ENCODE data around the gene EEF1G. TPM values are rescaled to one million over a fixed set of nuclear protein-coding genes. Genes with fewer than 3 reads are reported as not detected.

The EEF1G gene
- total RNA-seq, 4 donors from 2014 or later: 1,301 to 1,426 (median 1,363) TPM

- peak; percentile 74 for DNase-seq
- peak in 1 of 2 donors; percentile 9 for TF ChIP-seq POLR2A (IDR thresholded peaks at IDR 0.05)
- peak in 1 of 4 experiments; percentile 14 for TF ChIP-seq CTCF (IDR thresholded peaks at IDR 0.05)
- H3K9me3 ChIP-seq: no peaks in the 10 kb centered on the region
- no peaks in the 10 kb centered on the region for H3K36me3 ChIP-seq
- peaks cover 0 to 10% of the 10 kb centered on the region in 2 donors for H3K4me1 ChIP-seq
- intact Hi-C loops (cut with DNase I; ENCODE audit: low total_unique reads): no loop called here
- H3K4me3 ChIP-seq: peak overlapping the region; percentile 44 to 97
- peak overlapping the region; percentile 93 to 99 for H3K27ac ChIP-seq
- H3K27me3 ChIP-seq: no peaks in the 10 kb centered on the region
These were observed 38.1 kb upstream of the EEF1G start for GRCh38 chr11:62611705-62612365.

- TF ChIP-seq POLR2A (IDR thresholded peaks at IDR 0.05): no peak
- TF ChIP-seq CTCF (IDR thresholded peaks at IDR 0.05): no peak
- intact Hi-C loops (cut with DNase I; ENCODE audit: low total_unique reads): no loop called here
- H3K4me3 ChIP-seq: peak overlapping the region; percentile 44 to 97
- no peaks in the 10 kb centered on the region for H3K27me3 ChIP-seq
- peak overlapping the region; percentile 93 to 99 for H3K27ac ChIP-seq
- no peaks in the 10 kb centered on the region for H3K9me3 ChIP-seq
- peaks cover 0 to 10% of the 10 kb centered on the region in 2 donors for H3K4me1 ChIP-seq
- H3K36me3 ChIP-seq: no peaks in the 10 kb centered on the region
- no peak for DNase-seq
These were observed 37.4 kb upstream of the EEF1G start for GRCh38 chr11:62610814-62611704.

GRCh38 chr11:62610403-62610802 lies 36.7 kb upstream of the EEF1G start:
- H3K4me1 ChIP-seq: peaks cover 0 to 10% of the 10 kb centered on the region in 2 donors
- TF ChIP-seq POLR2A (IDR thresholded peaks at IDR 0.05) (no peak), CTCF (IDR thresholded peaks at IDR 0.05) (no peak)
- no peak overlapping the region for H3K4me3 ChIP-seq
- no peaks in the 10 kb centered on the region for H3K27me3 ChIP-seq
- no peak for DNase-seq
- H3K27ac ChIP-seq: peak overlapping the region in 1 of 2 donors; percentile 99
- no peaks in the 10 kb centered on the region for H3K36me3 ChIP-seq
- H3K9me3 ChIP-seq: no peaks in the 10 kb centered on the region
- intact Hi-C loops (cut with DNase I; ENCODE audit: low total_unique reads): no loop called here

- DNase-seq: no peak
- intact Hi-C loops (cut with DNase I; ENCODE audit: low total_unique reads): no loop called here
- Histone ChIP-seq H3K27ac (no peak overlapping the region), H3K27me3 (no peaks in the 10 kb centered on the region), H3K36me3 (no peaks in the 10 kb centered on the region), H3K4me1 (peaks cover 0 to 10% of the 10 kb centered on the region in 2 donors), H3K9me3 (no peaks in the 10 kb centered on the region), H3K4me3 (no peak overlapping the region)
- TF ChIP-seq CTCF (IDR thresholded peaks at IDR 0.05) (no peak), POLR2A (IDR thresholded peaks at IDR 0.05) (no peak)
These were observed 35.1 kb upstream of the EEF1G start for GRCh38 chr11:62608776-62609175.

GRCh38 chr11:62607714-62608113 lies 34.0 kb upstream of the EEF1G start:
- Histone ChIP-seq H3K4me3 (no peak overlapping the region), H3K36me3 (no peaks in the 10 kb centered on the region), H3K27me3 (no peaks in the 10 kb centered on the region), H3K27ac (no peak overlapping the region), H3K4me1 (peaks cover 0 to 14% of the 10 kb centered on the region in 2 donors), H3K9me3 (no peaks in the 10 kb centered on the region)
- TF ChIP-seq POLR2A (IDR thresholded peaks at IDR 0.05): no peak
- no peak for TF ChIP-seq CTCF (IDR thresholded peaks at IDR 0.05)
- DNase-seq: no peak
- intact Hi-C loops (cut with DNase I; ENCODE audit: low total_unique reads): no loop called here

All from uterus (tissue), 4 donors.